ENCODE measurements around the gene PAX3. TPM values are rescaled to one million over a fixed set of nuclear protein-coding genes. Genes with fewer than 3 reads are reported as not detected.

PAX3 gene
- total RNA-seq, 1 experiment from 2014 or later, result not detected

GRCh38 chr2:222241128-222241870 is 57.5 kb downstream of the PAX3 start:
- intact Hi-C loops (cut with micrococcal nuclease; ENCODE audit: unreplicated experiment), result no loop called here

GRCh38 chr2:222240676-222241049 is 58.1 kb downstream of the PAX3 start:
- no peak overlapping the region for H3K4me3 Mint-ChIP-seq (ENCODE audit: unreplicated experiment)

More at GRCh38 chr2:222241128-222241870, 57.5 kb downstream of the PAX3 start:
- Histone ChIP-seq H3K27me3 (replicated peaks; ENCODE audit: control insufficient read depth, insufficient read depth, low read length) (peaks cover 2% of the 10 kb centered on the region), H3K4me3 (ENCODE audit: low read depth, low read length) (no peak overlapping the region), H3K36me3 (ENCODE audit: control insufficient read depth, insufficient read depth, low read length) (no peaks in the 10 kb centered on the region), H3K4me1 (no peaks in the 10 kb centered on the region), H3K9me3 (no peaks in the 10 kb centered on the region)
- ChIA-PET CTCF (no interaction called here), POLR2A (no interaction called here)
- no TSS peak for BruUV-seq (replicated peaks)
- Mint-ChIP-seq H3K4me1 (ENCODE audit: low read depth, unreplicated experiment) (no peaks in the 10 kb centered on the region), H3K27me3 (ENCODE audit: insufficient read depth, unreplicated experiment) (peaks cover 39% of the 10 kb centered on the region), H3K4me3 (ENCODE audit: unreplicated experiment) (no peak overlapping the region), H3K36me3 (ENCODE audit: insufficient read depth, unreplicated experiment) (no peaks in the 10 kb centered on the region), H3K27ac (ENCODE audit: unreplicated experiment) (no peak overlapping the region), H3K9me3 (ENCODE audit: unreplicated experiment) (no peaks in the 10 kb centered on the region)
- no peak for TF ChIP-seq CTCF (IDR thresholded peaks at IDR 0.05; ENCODE audit: insufficient read depth in 1 of 2, low read depth in 1 of 2, low read length in 1 of 2, severe bottlenecking in 1 of 2, unreplicated experiment in 1 of 2)
- no peak for DNase-seq

GRCh38 chr2:222239945-222240675 is 58.7 kb downstream of the PAX3 start:
- POLR2A ChIA-PET, result no interaction called here
- CTCF ChIA-PET, result no interaction called here
- no peak overlapping the region for H3K27ac Mint-ChIP-seq (ENCODE audit: unreplicated experiment)
- no peaks in the 10 kb centered on the region for H3K36me3 ChIP-seq (ENCODE audit: control insufficient read depth, insufficient read depth, low read length)
- BruUV-seq (replicated peaks), result no TSS peak
- H3K27me3 Mint-ChIP-seq (ENCODE audit: insufficient read depth, unreplicated experiment), result peaks cover 42% of the 10 kb centered on the region
- no peaks in the 10 kb centered on the region for H3K36me3 Mint-ChIP-seq (ENCODE audit: insufficient read depth, unreplicated experiment)
- H3K4me3 Mint-ChIP-seq (ENCODE audit: unreplicated experiment), result no peak overlapping the region
- intact Hi-C loops (cut with micrococcal nuclease; ENCODE audit: unreplicated experiment), result no loop called here
- no peak overlapping the region for H3K4me3 ChIP-seq (ENCODE audit: low read depth, low read length)
- peak in 1 of 2 experiments; percentile 5 for DNase-seq
- no peak for TF ChIP-seq CTCF (IDR thresholded peaks at IDR 0.05; ENCODE audit: insufficient read depth in 1 of 2, low read depth in 1 of 2, low read length in 1 of 2, severe bottlenecking in 1 of 2, unreplicated experiment in 1 of 2)
- no peaks in the 10 kb centered on the region for H3K4me1 ChIP-seq
- no peaks in the 10 kb centered on the region for H3K9me3 Mint-ChIP-seq (ENCODE audit: unreplicated experiment)
- peaks cover 2% of the 10 kb centered on the region for H3K27me3 ChIP-seq (replicated peaks; ENCODE audit: control insufficient read depth, insufficient read depth, low read length)
- no peaks in the 10 kb centered on the region for H3K9me3 ChIP-seq
- no peaks in the 10 kb centered on the region for H3K4me1 Mint-ChIP-seq (ENCODE audit: low read depth, unreplicated experiment)

More at GRCh38 chr2:222240676-222241049, 58.1 kb downstream of the PAX3 start:
- Histone ChIP-seq H3K4me3 (ENCODE audit: low read depth, low read length) (no peak overlapping the region), H3K36me3 (ENCODE audit: control insufficient read depth, insufficient read depth, low read length) (no peaks in the 10 kb centered on the region), H3K4me1 (no peaks in the 10 kb centered on the region), H3K27me3 (replicated peaks; ENCODE audit: control insufficient read depth, insufficient read depth, low read length) (peaks cover 2% of the 10 kb centered on the region), H3K9me3 (no peaks in the 10 kb centered on the region)
- CTCF ChIA-PET, result no interaction called here
- POLR2A ChIA-PET, result no interaction called here
- peaks cover 41% of the 10 kb centered on the region for H3K27me3 Mint-ChIP-seq (ENCODE audit: insufficient read depth, unreplicated experiment)
- no peak for DNase-seq
- H3K4me1 Mint-ChIP-seq (ENCODE audit: low read depth, unreplicated experiment), result no peaks in the 10 kb centered on the region
- no peaks in the 10 kb centered on the region for H3K36me3 Mint-ChIP-seq (ENCODE audit: insufficient read depth, unreplicated experiment)
- no peaks in the 10 kb centered on the region for H3K9me3 Mint-ChIP-seq (ENCODE audit: unreplicated experiment)
- intact Hi-C loops (cut with micrococcal nuclease; ENCODE audit: unreplicated experiment), result no loop called here
- BruUV-seq (replicated peaks), result no TSS peak
- TF ChIP-seq CTCF (IDR thresholded peaks at IDR 0.05; ENCODE audit: insufficient read depth in 1 of 2, low read depth in 1 of 2, low read length in 1 of 2, severe bottlenecking in 1 of 2, unreplicated experiment in 1 of 2), result no peak
- no peak overlapping the region for H3K27ac Mint-ChIP-seq (ENCODE audit: unreplicated experiment)
